HG03457 (cell line): ENCODE data around the gene FRMD6.
"Not testable (repeated sequence)": the region's sequence is repeated elsewhere in the genome, so short reads cannot be mapped to it uniquely, and the experiment has no call there.

ENCODE experiments used
- ATAC-seq: cut with Tn5 transposase; IDR thresholded peaks from one replicate; pipeline ENCODE4 v1.9.1; 2021; ENCODE audit warnings: moderate number of reproducible peaks; ENCODE audit not compliant: unreplicated experiment

Gene FRMD6

GRCh38 chr14:51766586-51766985, 114.9 kb downstream of the FRMD6 start:
- not testable (repeated sequence) for ATAC-seq

GRCh38 chr14:51769261-51769660, 117.6 kb downstream of the FRMD6 start:
- ATAC-seq = not testable (repeated sequence)

- ATAC-seq = no peak
These were observed 122.5 kb downstream of the FRMD6 start for GRCh38 chr14:51774209-51774608.

- no peak for ATAC-seq
These were observed 124.6 kb downstream of the FRMD6 start for GRCh38 chr14:51776102-51776894.

- no peak for ATAC-seq
These were observed 128.4 kb downstream of the FRMD6 start for GRCh38 chr14:51780006-51780692.
